Measurements from ENCODE around the gene SMCR8. TPM values are rescaled to one million over a fixed set of nuclear protein-coding genes. Genes with fewer than 3 reads are reported as not detected.
A peak's percentile ranks its signal among the peaks of the same experiment; 100 is the strongest.

SMCR8 gene
- total and polyA plus RNA-seq, 10 of the 15 experiments (the other 5 are each of a cell fraction or from before 2014, with no cell fraction given) = 0.52 to 16.4 (median 8.0) TPM

DNA sequence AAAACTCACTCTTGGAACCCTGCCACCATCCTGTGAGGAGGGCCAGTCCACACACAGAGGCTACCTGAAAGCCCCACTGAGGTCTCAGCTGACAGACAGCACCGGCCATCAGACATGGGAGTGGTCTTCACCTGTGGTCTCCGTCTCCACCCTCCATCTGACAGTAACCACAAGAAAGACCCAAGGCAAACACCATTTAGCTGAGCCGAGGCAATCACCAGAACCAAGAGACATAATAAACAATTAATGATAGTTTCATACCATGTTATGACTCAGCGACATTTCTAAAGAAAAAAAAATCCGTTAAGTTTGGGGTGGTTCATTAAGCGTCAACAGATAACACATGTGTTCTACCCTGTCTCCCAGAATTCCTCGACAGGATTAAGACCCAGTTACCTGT lies 56.4 kb downstream of the SMCR8 start (continued):
- TF ChIP-seq ZNF384 (IDR thresholded peaks at IDR 0.05; ENCODE audit: borderline replicate concordance, low read depth, low read length) (peak; percentile 79), TAF1 (IDR thresholded peaks at IDR 0.05; ENCODE audit: borderline replicate concordance, low read depth, low read length) (no peak), DPF2 (IDR thresholded peaks at IDR 0.05) (peak; percentile 52; the same call in 1 of the 2 replicates), CHD4 (IDR thresholded peaks at IDR 0.05) (no peak), ATF7 (IDR thresholded peaks at IDR 0.05; ENCODE audit: low read depth) (peak; percentile 48), MYC (IDR thresholded peaks at IDR 0.05; ENCODE audit: insufficient read depth, insufficient read length, insufficient replicate concordance, low read length, severe bottlenecking) (no peak), CEBPZ (IDR thresholded peaks at IDR 0.05; ENCODE audit: low read depth, low read length) (no peak), TCF3 (IDR thresholded peaks at IDR 0.05; ENCODE audit: borderline replicate concordance, insufficient read depth, low read depth, low read length) (no peak), SMAD5 (IDR thresholded peaks at IDR 0.05; ENCODE audit: low read depth) (no peak), NFXL1 (IDR thresholded peaks at IDR 0.05; ENCODE audit: borderline replicate concordance) (no peak), CBX3 (IDR thresholded peaks at IDR 0.05; ENCODE audit: borderline replicate concordance, low read depth) (no peak), SREBF1 (IDR thresholded peaks at IDR 0.05; ENCODE audit: low read length) (no peak), MEF2B (IDR thresholded peaks at IDR 0.05; ENCODE audit: partially characterized antibody, poor library complexity, severe bottlenecking) (peak; percentile 11), IRF5 (IDR thresholded peaks at IDR 0.05; ENCODE audit: borderline replicate concordance) (no peak), BRCA1 (IDR thresholded peaks at IDR 0.05; ENCODE audit: low read depth, low read length) (no peak), ZNF207 (IDR thresholded peaks at IDR 0.05; ENCODE audit: borderline replicate concordance) (no peak), POLR2A (IDR thresholded peaks at IDR 0.05; ENCODE audit: low read depth, low read length) (no peak), RUNX3 (IDR thresholded peaks at IDR 0.05; ENCODE audit: low read length) (peak; percentile 89), ETV6 (conservative IDR thresholded peaks at IDR 0.05 in 1 of 2, IDR thresholded peaks at IDR 0.05 in 1 of 2; ENCODE audit: borderline replicate concordance in 1 of 2, low read depth in 1 of 2) (no peak)
- TF ChIP-seq, protein P1, sequence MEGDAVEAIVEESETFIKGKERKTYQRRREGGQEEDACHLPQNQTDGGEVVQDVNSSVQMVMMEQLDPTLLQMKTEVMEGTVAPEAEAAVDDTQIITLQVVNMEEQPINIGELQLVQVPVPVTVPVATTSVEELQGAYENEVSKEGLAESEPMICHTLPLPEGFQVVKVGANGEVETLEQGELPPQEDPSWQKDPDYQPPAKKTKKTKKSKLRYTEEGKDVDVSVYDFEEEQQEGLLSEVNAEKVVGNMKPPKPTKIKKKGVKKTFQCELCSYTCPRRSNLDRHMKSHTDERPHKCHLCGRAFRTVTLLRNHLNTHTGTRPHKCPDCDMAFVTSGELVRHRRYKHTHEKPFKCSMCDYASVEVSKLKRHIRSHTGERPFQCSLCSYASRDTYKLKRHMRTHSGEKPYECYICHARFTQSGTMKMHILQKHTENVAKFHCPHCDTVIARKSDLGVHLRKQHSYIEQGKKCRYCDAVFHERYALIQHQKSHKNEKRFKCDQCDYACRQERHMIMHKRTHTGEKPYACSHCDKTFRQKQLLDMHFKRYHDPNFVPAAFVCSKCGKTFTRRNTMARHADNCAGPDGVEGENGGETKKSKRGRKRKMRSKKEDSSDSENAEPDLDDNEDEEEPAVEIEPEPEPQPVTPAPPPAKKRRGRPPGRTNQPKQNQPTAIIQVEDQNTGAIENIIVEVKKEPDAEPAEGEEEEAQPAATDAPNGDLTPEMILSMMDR (IDR thresholded peaks at IDR 0.05 in 2 of 3, conservative IDR thresholded peaks at IDR 0.05 in 1 of 3; ENCODE audit: control insufficient read depth in 2 of 3, extremely low read depth in 1 of 3, insufficient read depth in 1 of 3, low read depth in 3 of 3, low read length in 3 of 3) = no peak
- TF ChIP-seq, protein P2, sequence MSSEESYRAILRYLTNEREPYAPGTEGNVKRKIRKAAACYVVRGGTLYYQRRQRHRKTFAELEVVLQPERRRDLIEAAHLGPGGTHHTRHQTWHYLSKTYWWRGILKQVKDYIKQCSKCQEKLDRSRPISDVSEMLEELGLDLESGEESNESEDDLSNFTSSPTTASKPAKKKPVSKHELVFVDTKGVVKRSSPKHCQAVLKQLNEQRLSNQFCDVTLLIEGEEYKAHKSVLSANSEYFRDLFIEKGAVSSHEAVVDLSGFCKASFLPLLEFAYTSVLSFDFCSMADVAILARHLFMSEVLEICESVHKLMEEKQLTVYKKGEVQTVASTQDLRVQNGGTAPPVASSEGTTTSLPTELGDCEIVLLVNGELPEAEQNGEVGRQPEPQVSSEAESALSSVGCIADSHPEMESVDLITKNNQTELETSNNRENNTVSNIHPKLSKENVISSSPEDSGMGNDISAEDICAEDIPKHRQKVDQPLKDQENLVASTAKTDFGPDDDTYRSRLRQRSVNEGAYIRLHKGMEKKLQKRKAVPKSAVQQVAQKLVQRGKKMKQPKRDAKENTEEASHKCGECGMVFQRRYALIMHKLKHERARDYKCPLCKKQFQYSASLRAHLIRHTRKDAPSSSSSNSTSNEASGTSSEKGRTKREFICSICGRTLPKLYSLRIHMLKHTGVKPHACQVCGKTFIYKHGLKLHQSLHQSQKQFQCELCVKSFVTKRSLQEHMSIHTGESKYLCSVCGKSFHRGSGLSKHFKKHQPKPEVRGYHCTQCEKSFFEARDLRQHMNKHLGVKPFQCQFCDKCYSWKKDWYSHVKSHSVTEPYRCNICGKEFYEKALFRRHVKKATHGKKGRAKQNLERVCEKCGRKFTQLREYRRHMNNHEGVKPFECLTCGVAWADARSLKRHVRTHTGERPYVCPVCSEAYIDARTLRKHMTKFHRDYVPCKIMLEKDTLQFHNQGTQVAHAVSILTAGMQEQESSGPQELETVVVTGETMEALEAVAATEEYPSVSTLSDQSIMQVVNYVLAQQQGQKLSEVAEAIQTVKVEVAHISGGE (CRISPR knock-in tag; IDR thresholded peaks at IDR 0.05) = no peak
